HG02610 (cell line): ENCODE measurements around the gene ACSS1.

Experiments
- ATAC-seq: cut with Tn5 transposase; IDR thresholded peaks from one replicate; pipeline ENCODE4 v1.9.1; 2021; ENCODE audit warnings: mild to moderate bottlenecking, moderate library complexity; ENCODE audit not compliant: unreplicated experiment

ACSS1 gene

DNA sequence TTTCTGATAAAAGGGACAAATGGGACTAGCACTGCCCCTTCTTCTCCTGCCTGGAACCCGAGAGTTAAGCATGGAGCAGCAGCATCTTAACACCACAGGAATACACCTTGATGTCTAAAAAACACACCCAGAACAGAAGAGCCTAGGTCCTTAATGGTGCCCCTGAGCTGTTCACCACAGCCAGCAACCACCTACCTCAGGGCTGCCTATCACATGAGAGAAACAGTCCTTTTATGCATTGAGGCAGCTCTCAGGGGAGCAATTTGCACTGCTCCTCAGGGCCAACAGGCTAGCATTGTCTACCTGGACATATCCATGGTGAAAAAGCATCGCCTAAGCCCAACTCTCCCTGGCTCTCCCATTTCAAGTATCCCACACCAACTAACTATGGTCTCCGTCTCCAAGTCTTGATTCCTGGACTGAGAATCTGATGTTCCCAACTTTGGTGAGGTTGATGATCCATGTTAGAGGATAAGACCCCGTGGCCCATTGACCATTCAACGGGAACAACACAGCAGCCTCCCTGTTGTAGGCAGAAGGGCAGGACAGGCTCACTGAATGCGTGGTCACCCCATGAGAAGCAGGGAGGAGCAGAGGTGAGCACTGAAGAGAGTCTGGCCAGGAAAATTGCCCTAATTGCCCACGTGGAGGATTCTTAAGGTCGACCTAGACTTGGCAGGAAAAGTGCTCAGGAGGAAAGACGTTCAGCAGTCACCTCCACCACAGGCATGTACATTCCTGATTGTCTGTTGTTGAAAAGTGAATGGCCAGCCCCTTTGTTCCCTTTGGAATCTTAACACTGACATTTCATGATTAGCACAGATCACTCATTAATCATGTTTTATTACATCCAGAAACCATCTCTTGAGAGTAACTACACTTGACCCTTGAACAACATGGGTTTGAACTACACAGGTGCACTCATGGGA is 61.2 kb downstream of the ACSS1 start:
- ATAC-seq: no peak

GRCh38 chr20:24995741-24996448 is 62.0 kb downstream of the ACSS1 start:
- no peak for ATAC-seq

- no peak for ATAC-seq
Measured at GRCh38 chr20:24994470-24995368, 63.2 kb downstream of the ACSS1 start.

GRCh38 chr20:24994186-24994465 is 63.8 kb downstream of the ACSS1 start:
- ATAC-seq: no peak

DNA sequence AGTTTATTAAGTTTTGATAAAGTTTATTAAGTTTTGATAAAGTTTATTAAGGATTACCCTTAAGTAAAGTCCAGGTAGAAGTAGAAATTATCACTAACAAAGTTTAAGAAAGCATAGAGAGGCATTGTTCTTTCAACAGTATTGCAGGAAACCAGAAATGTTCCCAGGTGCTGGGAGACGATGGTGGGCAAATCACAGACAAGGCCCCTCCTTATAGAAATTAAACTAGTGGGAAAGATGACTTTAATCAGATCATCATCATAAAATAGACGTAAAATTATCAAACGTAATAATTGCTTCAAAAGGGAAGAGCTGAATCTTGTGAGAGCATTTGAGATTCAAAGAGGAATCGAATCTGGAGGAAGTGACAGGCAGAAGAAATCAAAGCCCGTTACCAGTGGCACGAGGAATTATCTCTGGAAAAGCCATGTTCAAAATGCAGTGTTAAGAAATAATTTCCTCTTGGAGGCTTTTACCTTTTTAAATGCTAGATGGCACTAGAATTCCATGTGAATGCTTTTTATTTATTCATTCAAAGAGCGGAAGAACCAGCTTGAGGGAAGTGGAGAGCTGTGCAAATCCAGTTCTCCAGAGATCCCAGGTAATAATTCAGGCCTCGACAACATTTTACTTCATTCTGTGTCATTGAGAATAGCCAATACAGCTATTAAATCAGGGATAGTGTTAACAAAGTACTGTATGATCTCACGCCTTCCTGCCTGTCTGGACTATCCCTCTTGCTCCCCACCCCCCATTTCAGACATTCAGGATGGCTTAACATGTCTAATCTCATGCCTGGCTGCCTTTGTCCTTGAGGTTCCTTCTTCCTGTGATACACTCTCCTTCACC is 64.4 kb downstream of the ACSS1 start:
- no peak for ATAC-seq

- ATAC-seq: peak; percentile 95
Measured at GRCh38 chr20:24992487-24993205, 65.3 kb downstream of the ACSS1 start, which contains the start of gene APMAP. TSS of gene APMAP (minus strand) at chr20:24992751. CDS start at chr20:24992688, 63 bp downstream.

- peak; percentile 12 for ATAC-seq
Measured at GRCh38 chr20:24991897-24992486, 65.9 kb downstream of the ACSS1 start.

- ATAC-seq: no peak
Measured at GRCh38 chr20:24990810-24991252, 67.1 kb downstream of the ACSS1 start.

DNA sequence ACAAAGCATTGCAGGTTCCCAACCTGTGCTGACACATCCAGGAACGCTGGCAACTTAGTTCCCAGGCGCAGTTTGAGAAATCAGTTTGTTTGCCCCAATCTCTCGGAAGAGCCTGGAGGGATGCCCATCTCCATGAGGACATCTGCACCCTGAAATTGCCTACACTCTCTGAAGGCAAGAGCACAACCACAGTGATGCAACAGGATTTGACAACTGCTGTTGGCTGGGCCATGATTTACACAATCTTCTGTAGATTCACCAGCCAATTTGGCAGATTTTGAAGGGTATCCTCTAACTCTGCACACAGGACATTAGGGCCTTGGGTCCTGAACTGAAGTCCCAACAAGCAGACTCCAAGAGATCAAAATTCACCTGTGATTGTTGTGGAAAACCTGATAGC is 68.8 kb downstream of the ACSS1 start:
- no peak for ATAC-seq

GRCh38 chr20:24987873-24988835 is 69.8 kb downstream of the ACSS1 start:
- ATAC-seq: no peak

DNA sequence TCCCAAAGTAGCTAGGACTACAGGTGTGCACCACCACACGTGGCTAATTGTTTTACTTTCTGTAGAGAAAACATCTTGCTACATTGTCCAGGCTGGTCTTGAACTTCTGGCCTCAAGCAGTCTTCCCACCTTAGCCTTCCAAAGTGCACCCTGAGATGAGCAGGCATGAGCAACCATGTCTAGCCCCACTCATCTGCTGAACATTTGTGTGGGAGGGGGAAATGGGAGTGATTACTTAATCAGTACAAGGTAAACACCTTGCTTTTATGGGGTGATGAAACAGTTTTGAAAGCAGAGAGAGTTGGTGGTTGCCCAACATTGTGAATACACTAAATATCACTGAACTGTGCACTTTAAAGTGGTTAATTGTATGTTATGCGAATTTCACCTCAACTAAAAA is 70.7 kb downstream of the ACSS1 start:
- ATAC-seq: no peak

DNA sequence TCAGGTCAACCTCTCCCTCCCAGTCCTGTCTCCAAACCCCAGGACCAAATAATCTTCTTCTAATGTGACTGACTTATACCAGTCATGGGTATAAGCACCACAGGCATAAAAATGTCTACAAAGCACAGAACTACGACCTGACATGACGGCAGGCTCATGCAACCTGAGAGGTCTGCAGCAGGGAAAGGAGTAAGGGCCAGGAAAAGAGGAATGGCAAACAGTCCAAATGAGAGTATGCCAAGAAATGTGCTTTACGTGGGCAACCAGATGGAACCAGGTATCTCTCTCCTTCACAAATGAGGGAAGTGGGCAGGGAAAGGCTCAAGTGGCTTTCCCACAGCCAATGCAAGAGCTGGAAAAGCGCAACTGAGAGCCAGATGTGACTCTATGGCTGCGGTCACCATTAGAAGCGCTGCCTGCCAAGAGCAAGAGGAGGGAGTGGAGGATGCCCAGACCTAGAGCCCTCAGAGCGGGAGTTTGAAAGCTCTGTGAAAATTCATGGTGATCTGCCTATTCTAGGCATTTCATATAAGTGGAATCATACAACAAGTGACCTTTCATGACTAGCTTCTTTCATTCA is 71.4 kb downstream of the ACSS1 start:
- no peak for ATAC-seq

- no peak for ATAC-seq
Measured at GRCh38 chr20:24985802-24986201, 72.1 kb downstream of the ACSS1 start.

GRCh38 chr20:24984961-24985640 is 72.8 kb downstream of the ACSS1 start:
- ATAC-seq: no peak

DNA sequence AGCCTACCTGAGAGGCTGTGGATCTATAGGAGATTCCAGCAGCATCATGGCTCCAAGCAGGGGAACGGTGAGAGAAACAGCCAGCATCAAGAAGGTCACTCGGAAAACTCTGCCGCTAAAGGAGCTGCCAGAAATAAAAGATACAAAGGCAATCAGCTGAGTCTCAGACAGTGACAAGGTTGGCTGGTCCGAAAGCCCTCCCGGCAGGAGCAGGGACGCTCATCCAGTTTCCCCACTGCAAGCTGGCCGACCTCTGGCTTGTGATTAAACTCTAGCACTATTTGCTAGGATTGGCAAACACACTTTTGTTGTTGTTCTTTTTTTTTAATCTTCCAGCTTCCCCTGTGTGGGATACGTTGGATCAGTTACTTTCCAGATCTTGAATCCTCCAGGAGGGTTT is 74.0 kb downstream of the ACSS1 start:
- no peak for ATAC-seq

- ATAC-seq: no peak
Measured at GRCh38 chr20:24981790-24982189, 76.1 kb downstream of the ACSS1 start.

DNA sequence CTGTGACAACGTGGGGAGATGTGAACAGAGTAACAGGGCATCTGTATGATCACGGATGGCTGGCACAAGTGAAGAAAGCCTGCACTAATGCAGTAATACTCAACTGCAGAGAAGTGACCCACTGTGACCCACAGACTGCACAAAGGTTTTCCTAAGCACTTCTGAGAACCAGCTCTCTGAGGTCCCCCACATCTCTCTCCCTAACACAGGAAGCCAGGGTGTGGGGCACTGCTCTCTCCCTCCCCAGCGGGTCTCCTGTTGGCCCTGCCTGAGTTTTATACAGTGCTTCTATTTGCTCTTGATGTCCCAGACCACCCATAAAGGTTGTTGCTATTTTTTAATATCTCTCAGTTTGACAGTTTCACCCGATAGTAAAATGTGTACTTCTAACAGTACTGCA is 76.7 kb downstream of the ACSS1 start:
- ATAC-seq: no peak
